Lower lobe of right lung (tissue), 2 donors: Measurements from ENCODE around the gene GPBAR1. TPM values are rescaled to one million over a fixed set of nuclear protein-coding genes. Genes with fewer than 3 reads are reported as not detected.
"Not testable (repeated sequence)": the region's sequence is repeated elsewhere in the genome, so short reads cannot be mapped to it uniquely, and the experiment has no call there.

Experiments
- ATAC-seq, 2 donors: fragments of 200-7000 bp; cut with Tn5 transposase; one replicate each; pipeline ENCODE4 v1.9.1; 2020 to 2022; ENCODE audit warnings: mild to moderate bottlenecking in 2 of 2, moderate library complexity in 2 of 2
- DNase-seq: peaks from one replicate; pipeline ENCODE4 v3.0.0-alpha.2; 2020
- H3K27ac ChIP-seq: fragments of 200-600 bp; one replicate; pipeline ENCODE4 v1.8.0; 2022
- H3K27me3 ChIP-seq: fragments of 200-600 bp; one replicate; pipeline ENCODE4 v1.8.0; 2022; ENCODE audit warnings: low read depth
- H3K36me3 ChIP-seq: fragments of 200-600 bp; one replicate; pipeline ENCODE4 v1.8.0; 2022; ENCODE audit warnings: mild to moderate bottlenecking
- H3K4me1 ChIP-seq: fragments of 200-600 bp; one replicate; pipeline ENCODE4 v1.8.0; 2022
- H3K4me3 ChIP-seq: fragments of 200-600 bp; one replicate; pipeline ENCODE4 v1.8.0; 2022; ENCODE audit warnings: mild to moderate bottlenecking
- H3K9me3 ChIP-seq: fragments of 200-600 bp; one replicate; pipeline ENCODE4 v1.8.0; 2022
- intact Hi-C: fragments of 100-400 bp; cut with DNase I; formaldehyde crosslinking; loops from one replicate; pipeline ENCODE4 v1.11.0; 2022
- total RNA-seq: library from RNA; stranded (reverse); fragmentation: NEBNext Ultra II Directional; extraction: Animal tissue kit (Norgen Biotek cat#: 25700); gene quantifications from one replicate; pipeline ENCODE4 v1.2.1, GENCODE V29; 2021
- TF ChIP-seq, protein P1 (sequence below): fragments of 200-600 bp; IDR thresholded peaks from one replicate; pipeline ENCODE4 v1.8.0; 2022; ENCODE audit warnings: antibody characterized with exemption, mild to moderate bottlenecking
- donor health status: DM: no; HTN: yes; CAD: no; lungs with severe emphysema.

GPBAR1 gene
- total RNA-seq, 1 donor from 2014 or later, result 4.6 TPM

DNA sequence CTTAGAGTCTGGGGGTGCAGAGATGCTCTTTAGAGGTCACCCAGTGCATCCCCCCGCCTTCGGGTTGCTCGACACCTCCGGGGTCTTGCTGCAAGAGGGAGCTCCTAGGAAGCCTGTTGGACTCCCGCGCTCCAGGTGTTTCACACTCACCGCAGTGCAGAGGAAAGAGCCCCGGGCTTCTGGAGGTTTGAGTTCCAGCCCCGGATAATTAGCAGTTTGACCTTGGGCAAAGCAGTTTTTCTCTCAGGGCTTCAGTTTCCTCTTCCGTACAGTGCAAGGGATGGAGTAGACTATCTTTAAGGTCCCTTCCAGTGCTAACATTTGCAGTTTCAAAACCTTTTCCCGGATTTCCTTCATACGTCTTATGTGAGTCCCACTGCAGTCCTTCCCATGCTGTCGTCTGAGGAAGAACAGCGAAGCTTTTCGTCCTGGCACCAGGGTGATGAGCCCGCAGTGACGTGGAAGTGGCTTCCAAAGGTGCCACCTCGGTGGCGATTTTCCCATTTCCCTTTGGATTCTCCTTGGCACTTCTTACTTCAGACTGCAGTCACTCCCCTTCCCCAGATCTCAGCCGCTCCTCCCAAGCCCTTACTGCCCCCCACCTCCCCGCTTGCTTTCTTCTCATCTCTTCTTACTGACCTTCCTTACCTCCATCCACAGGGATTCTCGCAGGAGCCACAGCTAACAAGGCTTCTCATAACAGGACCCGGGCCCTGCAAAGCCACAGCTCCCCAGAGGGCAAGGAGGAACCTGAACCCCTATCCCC, 10.1 kb downstream of the GPBAR1 start:
- no peak for DNase-seq
- peak overlapping the region; percentile 78 for H3K4me3 ChIP-seq

DNA sequence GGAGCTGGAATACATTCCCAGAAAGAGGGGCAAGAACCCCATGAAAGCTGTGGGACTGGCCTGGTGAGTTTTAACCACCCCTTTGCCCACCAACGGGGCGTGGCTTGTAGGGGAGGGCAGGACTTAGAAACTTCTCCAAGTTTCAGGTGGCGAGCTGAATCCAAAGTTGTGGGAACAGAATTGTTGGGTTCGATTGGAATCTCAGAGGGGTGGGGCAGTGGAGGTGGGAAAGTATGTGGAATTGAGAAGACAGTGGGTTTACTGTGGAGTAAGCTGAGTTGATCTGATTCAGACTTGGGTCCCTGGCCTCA, 10.6 kb downstream of the GPBAR1 start:
- peak overlapping the region; percentile 78 for H3K4me3 ChIP-seq
- TF ChIP-seq, protein P1, sequence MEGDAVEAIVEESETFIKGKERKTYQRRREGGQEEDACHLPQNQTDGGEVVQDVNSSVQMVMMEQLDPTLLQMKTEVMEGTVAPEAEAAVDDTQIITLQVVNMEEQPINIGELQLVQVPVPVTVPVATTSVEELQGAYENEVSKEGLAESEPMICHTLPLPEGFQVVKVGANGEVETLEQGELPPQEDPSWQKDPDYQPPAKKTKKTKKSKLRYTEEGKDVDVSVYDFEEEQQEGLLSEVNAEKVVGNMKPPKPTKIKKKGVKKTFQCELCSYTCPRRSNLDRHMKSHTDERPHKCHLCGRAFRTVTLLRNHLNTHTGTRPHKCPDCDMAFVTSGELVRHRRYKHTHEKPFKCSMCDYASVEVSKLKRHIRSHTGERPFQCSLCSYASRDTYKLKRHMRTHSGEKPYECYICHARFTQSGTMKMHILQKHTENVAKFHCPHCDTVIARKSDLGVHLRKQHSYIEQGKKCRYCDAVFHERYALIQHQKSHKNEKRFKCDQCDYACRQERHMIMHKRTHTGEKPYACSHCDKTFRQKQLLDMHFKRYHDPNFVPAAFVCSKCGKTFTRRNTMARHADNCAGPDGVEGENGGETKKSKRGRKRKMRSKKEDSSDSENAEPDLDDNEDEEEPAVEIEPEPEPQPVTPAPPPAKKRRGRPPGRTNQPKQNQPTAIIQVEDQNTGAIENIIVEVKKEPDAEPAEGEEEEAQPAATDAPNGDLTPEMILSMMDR, result no peak
- H3K36me3 ChIP-seq, result peaks cover 59% of the 10 kb centered on the region
- DNase-seq, result no peak
- intact Hi-C loops, result no loop called here
- H3K27ac ChIP-seq, result no peak overlapping the region
- no peaks in the 10 kb centered on the region for H3K9me3 ChIP-seq
- H3K27me3 ChIP-seq, result no peaks in the 10 kb centered on the region
- no peak for ATAC-seq
- peaks cover 48% of the 10 kb centered on the region for H3K4me1 ChIP-seq

More for the DNA sequence above, 10.1 kb downstream of the GPBAR1 start:
- intact Hi-C loops, result no loop called here
- peak overlapping the region; percentile 68 for H3K27ac ChIP-seq
- ATAC-seq, result no peak
- peaks cover 48% of the 10 kb centered on the region for H3K4me1 ChIP-seq
- TF ChIP-seq, protein P1, result no peak
- H3K36me3 ChIP-seq, result peaks cover 59% of the 10 kb centered on the region
- no peaks in the 10 kb centered on the region for H3K9me3 ChIP-seq
- H3K27me3 ChIP-seq, result no peaks in the 10 kb centered on the region

DNA sequence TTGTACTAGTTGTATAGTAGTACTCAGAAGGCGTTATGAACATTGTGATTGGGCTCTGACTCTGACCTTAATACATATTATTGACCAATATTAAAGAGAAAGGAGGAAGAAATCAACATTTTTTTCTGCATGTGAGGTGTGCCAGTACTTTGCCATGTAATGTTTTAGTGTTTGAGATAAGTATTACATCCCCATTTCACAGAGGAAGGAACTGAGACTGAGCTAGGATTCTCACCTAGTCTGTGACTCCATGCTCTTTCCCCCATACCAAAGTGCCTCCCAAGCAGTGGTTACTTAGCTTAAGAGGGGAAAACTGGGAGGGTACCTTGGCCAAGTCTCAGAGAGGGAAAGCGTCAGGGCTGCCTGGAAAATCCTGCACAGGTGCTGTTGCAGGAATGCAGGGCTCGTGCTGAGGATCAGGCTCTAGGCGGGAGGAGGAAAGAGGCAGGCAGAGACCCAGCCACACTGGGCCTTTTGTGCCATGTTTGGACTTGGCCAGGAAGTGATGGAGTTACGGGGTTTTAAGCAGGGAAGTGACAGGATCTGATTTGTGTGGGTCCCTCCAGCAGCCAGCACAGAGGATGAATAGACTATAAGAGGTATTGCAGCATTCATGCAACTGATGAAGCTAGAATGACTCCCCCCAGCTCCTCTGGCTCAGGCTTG, 11.2 kb downstream of the GPBAR1 start:
- no peak for DNase-seq
- intact Hi-C loops, result no loop called here
- TF ChIP-seq, protein P1, result no peak
- Histone ChIP-seq H3K4me3 (no peak overlapping the region), H3K9me3 (no peaks in the 10 kb centered on the region), H3K27me3 (no peaks in the 10 kb centered on the region), H3K4me1 (peaks cover 48% of the 10 kb centered on the region), H3K27ac (peak overlapping the region; percentile 59), H3K36me3 (peaks cover 59% of the 10 kb centered on the region)
- ATAC-seq, result no peak

DNA sequence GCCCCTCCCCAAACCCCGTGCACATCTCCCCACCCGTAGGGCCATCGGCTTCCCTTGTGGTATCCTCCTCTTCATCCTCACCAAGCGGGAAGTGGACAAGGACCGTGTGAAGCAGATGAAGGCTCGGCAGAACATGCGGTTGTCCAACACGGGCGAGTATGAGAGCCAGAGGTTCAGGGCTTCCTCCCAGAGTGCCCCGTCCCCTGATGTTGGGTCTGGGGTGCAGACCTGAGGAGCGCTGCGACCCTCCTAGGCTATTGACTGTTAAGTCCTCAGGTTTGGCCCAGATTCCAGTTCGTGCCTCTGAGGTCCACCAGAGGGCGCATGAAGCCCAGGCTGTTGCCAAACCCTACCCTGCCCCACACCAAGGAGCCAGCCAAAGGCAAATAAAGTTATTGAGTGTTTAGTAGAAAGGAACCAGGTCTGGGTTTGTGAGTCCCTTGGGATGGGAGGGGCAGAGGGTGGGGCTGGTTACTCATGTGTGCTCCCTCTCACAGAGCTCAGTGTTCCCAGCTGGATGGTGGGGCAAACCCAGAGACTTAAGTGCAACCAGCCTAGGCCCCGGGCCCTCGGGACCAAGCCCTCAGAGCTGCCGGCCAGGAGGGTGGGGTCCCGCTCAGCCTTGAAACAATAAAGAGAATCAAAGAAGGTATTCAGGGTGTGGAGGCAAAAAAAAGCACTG, 11.9 kb downstream of the GPBAR1 start:
- no peaks in the 10 kb centered on the region for H3K9me3 ChIP-seq
- DNase-seq (peak; percentile 91), ATAC-seq (peak; percentile 72 to 73)
- H3K36me3 ChIP-seq, result peaks cover 59% of the 10 kb centered on the region
- H3K27ac ChIP-seq, result peak overlapping the region; percentile 59
- H3K4me3 ChIP-seq, result no peak overlapping the region
- intact Hi-C loops, result no loop called here
- no peaks in the 10 kb centered on the region for H3K27me3 ChIP-seq
- TF ChIP-seq, protein P1, result peak; percentile 89
- H3K4me1 ChIP-seq, result peaks cover 46% of the 10 kb centered on the region

DNA sequence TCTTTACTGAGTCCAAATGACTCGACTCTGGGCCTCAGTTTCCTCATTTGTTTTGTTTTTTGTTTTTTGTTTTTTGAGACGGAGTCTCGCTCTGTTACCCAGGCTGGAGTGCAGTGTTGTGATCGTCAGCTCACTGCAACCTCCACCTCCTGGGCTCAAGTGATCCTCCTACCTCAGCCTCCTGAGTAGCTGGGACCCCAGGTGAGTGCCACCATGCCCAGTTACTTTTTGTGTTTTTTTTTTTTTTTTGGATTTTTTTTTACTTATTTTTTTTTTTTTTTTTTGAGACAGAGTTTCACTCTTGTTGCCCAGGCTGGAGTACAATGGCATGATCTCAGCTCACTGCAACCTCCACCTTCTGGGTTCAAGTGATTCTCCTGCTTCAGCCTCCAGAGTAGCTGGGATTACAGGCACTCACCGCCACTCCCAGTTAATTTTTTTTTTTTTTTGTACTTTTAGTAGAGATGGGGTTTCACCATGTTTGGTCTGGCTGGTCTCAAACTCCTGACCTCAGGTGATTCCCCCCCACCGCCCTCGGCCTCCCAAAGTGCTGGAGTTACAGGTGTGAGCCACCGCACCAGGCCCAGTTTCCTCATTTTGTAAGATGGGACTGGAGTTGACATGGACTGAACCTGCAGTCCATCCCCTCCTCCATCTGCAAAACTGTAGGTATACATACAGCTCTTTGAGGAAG, 12.5 kb downstream of the GPBAR1 start:
- Histone ChIP-seq H3K27ac (peak overlapping the region; percentile 59), H3K4me1 (peaks cover 39% of the 10 kb centered on the region), H3K36me3 (peaks cover 59% of the 10 kb centered on the region)
- intact Hi-C loops, H3K27me3 ChIP-seq, H3K9me3 ChIP-seq, ATAC-seq, H3K4me3 ChIP-seq, DNase-seq: not testable (repeated sequence)
